CD14-positive monocyte (primary cell): ENCODE measurements around the gene PPM1F. TPM values are rescaled to one million over a fixed set of nuclear protein-coding genes. Genes with fewer than 3 reads are reported as not detected.

Source experiments
- DNase-seq, 3 donors: peaks; one replicate each; pipeline ENCODE4 v3.0.0-alpha.2; 2011 to 2022
- H2AFZ ChIP-seq: 2 replicates; pipeline ENCODE4 v1.6.0; 2012; ENCODE audit warnings: mild to moderate bottlenecking, low read depth, low read length, inconsistent platforms; ENCODE audit not compliant: insufficient read depth, poor library complexity, severe bottlenecking
- H3K27ac ChIP-seq, 2 donors: 1 replicate in 1 of 2; 2 replicates in 1 of 2; pipeline ENCODE4 v1.5.1; 2012 to 2013; ENCODE audit warnings: low read length in 2 of 2, control low read depth in 1 of 2, inconsistent platforms in 1 of 2, low read depth in 1 of 2, mild to moderate bottlenecking in 1 of 2
- H3K27me3 ChIP-seq, 2 donors: one replicate each; pipeline versions ENCODE4 v1.6.0 to v1.6.1; 2011 to 2013; ENCODE audit warnings: low read length in 2 of 2; ENCODE audit not compliant: control insufficient read depth in 2 of 2, insufficient read depth in 2 of 2
- H3K36me3 ChIP-seq, 2 donors: replicated peaks in 1 of 2; 1 replicate in 1 of 2; 2 replicates in 1 of 2; pipeline versions ENCODE4 v1.5.1 to v1.6.1; 2012 to 2013; ENCODE audit warnings: low read length in 2 of 2, control low read depth in 1 of 2, inconsistent platforms in 1 of 2, mild to moderate bottlenecking in 1 of 2; ENCODE audit not compliant: insufficient read depth in 2 of 2, control insufficient read depth in 1 of 2
- H3K4me1 ChIP-seq, 2 donors: 1 replicate in 1 of 2; 2 replicates in 1 of 2; pipeline versions ENCODE4 v1.5.1 to v1.6.1; 2012 to 2013; ENCODE audit warnings: low read length in 2 of 2, control low read depth in 1 of 2, inconsistent platforms in 1 of 2, mild to moderate bottlenecking in 1 of 2, moderate library complexity in 1 of 2; ENCODE audit not compliant: insufficient read depth in 2 of 2, control insufficient read depth in 1 of 2
- H3K4me2 ChIP-seq: replicated peaks from 2 replicates; pipeline ENCODE3; 2012; ENCODE audit warnings: low read length, moderate library complexity, mild to moderate bottlenecking; ENCODE audit not compliant: poor library complexity, severe bottlenecking; ENCODE audit errors: extremely low read depth
- H3K4me3 ChIP-seq, 3 experiments: fragments of 200-600 bp in 1 of 3; sonication (generic) in 1 of 3; replicated peaks in 1 of 3; 1 replicate in 2 of 3; 2 replicates in 1 of 3; pipeline ENCODE4 v1.5.1; 2011 to 2013; ENCODE audit warnings: low read length in 3 of 3, mild to moderate bottlenecking in 3 of 3, control low read depth in 2 of 3, low read depth in 2 of 3, inconsistent platforms in 1 of 3, moderate library complexity in 1 of 3
- H3K79me2 ChIP-seq: 2 replicates; pipeline ENCODE4 v1.6.0; 2012; ENCODE audit warnings: mild to moderate bottlenecking, control low read depth, inconsistent platforms, low read length, moderate library complexity; ENCODE audit not compliant: insufficient read depth
- H3K9ac ChIP-seq: 2 replicates; pipeline ENCODE4 v1.6.0; 2017; ENCODE audit warnings: low read length, mild to moderate bottlenecking; ENCODE audit not compliant: insufficient read depth, poor library complexity, severe bottlenecking
- H3K9me3 ChIP-seq, 2 donors: replicated peaks in 1 of 2; 1 replicate in 1 of 2; 2 replicates in 1 of 2; pipeline versions ENCODE4 v1.5.1 to v1.6.1; 2012 to 2013; ENCODE audit warnings: low read length in 2 of 2, control low read depth in 1 of 2; ENCODE audit not compliant: control insufficient read depth in 1 of 2, insufficient read depth in 1 of 2
- H4K20me1 ChIP-seq: 2 replicates; pipeline ENCODE4 v1.6.0; 2012; ENCODE audit warnings: mild to moderate bottlenecking, low read length, control low read depth, moderate library complexity; ENCODE audit not compliant: insufficient read depth
- H3K27ac Mint-ChIP-seq, 7 donors: one replicate each; pipeline ENCODE4 v1.8.0; 2020; ENCODE audit warnings: mild to moderate bottlenecking in 7 of 7, mixed read lengths in 7 of 7, moderate library complexity in 6 of 7, inconsistent platforms in 2 of 7
- H3K27me3 Mint-ChIP-seq, 3 donors: one replicate each; pipeline ENCODE4 v1.8.0; 2021 to 2022; ENCODE audit warnings: low read depth in 3 of 3, mild to moderate bottlenecking in 3 of 3, mixed read lengths in 3 of 3, moderate library complexity in 3 of 3, inconsistent platforms in 1 of 3
- H3K36me3 Mint-ChIP-seq, 2 donors: one replicate each; pipeline ENCODE4 v1.8.0; 2020; ENCODE audit warnings: mixed read lengths in 2 of 2, inconsistent platforms in 1 of 2, mild to moderate bottlenecking in 1 of 2
- H3K4me1 Mint-ChIP-seq: one replicate; pipeline ENCODE4 v1.8.0; 2020; ENCODE audit warnings: mild to moderate bottlenecking, mixed read lengths
- H3K4me3 Mint-ChIP-seq, 2 donors: one replicate each; pipeline ENCODE4 v1.8.0; 2020; ENCODE audit warnings: mild to moderate bottlenecking in 2 of 2, mixed read lengths in 2 of 2, moderate library complexity in 1 of 2
- H3K9me3 Mint-ChIP-seq, 7 donors: one replicate each; pipeline ENCODE4 v1.8.0; 2020 to 2022; ENCODE audit warnings: mixed read lengths in 7 of 7, mild to moderate bottlenecking in 6 of 7, moderate library complexity in 6 of 7, inconsistent platforms in 2 of 7
- WGBS: methylation state at CpG from one replicate; pipeline ENCODE4 v1.1.5; 2013; ENCODE audit warnings: missing lambda C conversion rate; ENCODE audit not compliant: insufficient coverage; 5-methylcytosine and 5-hydroxymethylcytosine counted together
- intact Hi-C, 2 donors: fragments of 100-400 bp; cut with micrococcal nuclease; formaldehyde crosslinking; loops; one replicate each; pipeline versions ENCODE4 v1.15.0 to v1.15.1; 2023
- polyA plus RNA-seq, 3 donors: library from polyadenylated mRNA; depleted of rRNA in 1 of 3; unstranded in 2 of 3; stranded (reverse) in 1 of 3; fragments of 300-500 nt in 2 of 3; fragments of >200 nt in 1 of 3; fragmentation: Illumina TruSeq in 2 of 3; gene quantifications; 1 replicate in 2 of 3; 2 replicates in 1 of 3; pipeline ENCODE4 v1.2.3, GENCODE V29; 2012 to 2021
- TF ChIP-seq, protein P1 (sequence below): fragments of 200-600 bp; IDR thresholded peaks from one replicate; pipeline ENCODE4 v1.8.0; 2022; ENCODE audit warnings: antibody characterized with exemption, mild to moderate bottlenecking

Gene PPM1F
- polyA plus RNA-seq, 3 donors: 28.8 to 95.0 (median 37.2) TPM

DNA sequence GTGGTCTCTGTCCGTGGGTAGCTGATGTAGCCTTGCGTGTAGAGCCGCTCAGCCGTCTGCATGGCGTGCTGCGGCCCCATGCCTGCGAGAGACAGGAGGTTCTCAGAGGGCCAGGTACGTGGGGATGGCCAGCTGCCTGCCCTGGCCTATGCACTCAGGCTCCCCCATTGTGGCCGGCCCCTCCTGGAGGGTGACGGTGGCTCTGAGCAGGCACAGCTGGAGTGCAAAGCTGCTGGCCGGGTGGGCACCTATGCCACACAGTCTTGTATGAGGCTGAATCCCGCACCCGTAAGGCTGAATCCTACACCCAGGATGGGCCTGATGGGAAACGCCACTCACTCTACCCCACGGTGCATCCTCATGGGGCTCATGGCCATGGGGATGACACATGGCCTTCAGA, 11.6 kb upstream of the PPM1F start:
- Histone ChIP-seq H3K4me2 (no peak overlapping the region), H3K4me3 (no peak overlapping the region), H3K27ac (no peak overlapping the region), H3K27me3 (no peaks in the 10 kb centered on the region), H2AFZ (no peak overlapping the region), H3K4me1 (no peaks in the 10 kb centered on the region), H3K9ac (no peak overlapping the region), H4K20me1 (no peaks in the 10 kb centered on the region), H3K36me3 (peaks cover 94 to 100% of the 10 kb centered on the region in 2 donors), H3K9me3 (no peaks in the 10 kb centered on the region), H3K79me2 (no peaks in the 10 kb centered on the region)
- intact Hi-C loops: no loop called here
- Mint-ChIP-seq H3K4me1 (peaks cover 3% of the 10 kb centered on the region), H3K4me3 (no peak overlapping the region), H3K9me3 (no peaks in the 10 kb centered on the region), H3K27me3 (no peaks in the 10 kb centered on the region), H3K27ac (peak overlapping the region in 1 of 7 donors; percentile 28), H3K36me3 (peaks cover 76 to 99% of the 10 kb centered on the region in 2 donors)
- no peak for DNase-seq
- WGBS: over 99% methylated on average over 13 of the region's 15 CpGs
- TF ChIP-seq, protein P1, sequence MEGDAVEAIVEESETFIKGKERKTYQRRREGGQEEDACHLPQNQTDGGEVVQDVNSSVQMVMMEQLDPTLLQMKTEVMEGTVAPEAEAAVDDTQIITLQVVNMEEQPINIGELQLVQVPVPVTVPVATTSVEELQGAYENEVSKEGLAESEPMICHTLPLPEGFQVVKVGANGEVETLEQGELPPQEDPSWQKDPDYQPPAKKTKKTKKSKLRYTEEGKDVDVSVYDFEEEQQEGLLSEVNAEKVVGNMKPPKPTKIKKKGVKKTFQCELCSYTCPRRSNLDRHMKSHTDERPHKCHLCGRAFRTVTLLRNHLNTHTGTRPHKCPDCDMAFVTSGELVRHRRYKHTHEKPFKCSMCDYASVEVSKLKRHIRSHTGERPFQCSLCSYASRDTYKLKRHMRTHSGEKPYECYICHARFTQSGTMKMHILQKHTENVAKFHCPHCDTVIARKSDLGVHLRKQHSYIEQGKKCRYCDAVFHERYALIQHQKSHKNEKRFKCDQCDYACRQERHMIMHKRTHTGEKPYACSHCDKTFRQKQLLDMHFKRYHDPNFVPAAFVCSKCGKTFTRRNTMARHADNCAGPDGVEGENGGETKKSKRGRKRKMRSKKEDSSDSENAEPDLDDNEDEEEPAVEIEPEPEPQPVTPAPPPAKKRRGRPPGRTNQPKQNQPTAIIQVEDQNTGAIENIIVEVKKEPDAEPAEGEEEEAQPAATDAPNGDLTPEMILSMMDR: no peak

DNA sequence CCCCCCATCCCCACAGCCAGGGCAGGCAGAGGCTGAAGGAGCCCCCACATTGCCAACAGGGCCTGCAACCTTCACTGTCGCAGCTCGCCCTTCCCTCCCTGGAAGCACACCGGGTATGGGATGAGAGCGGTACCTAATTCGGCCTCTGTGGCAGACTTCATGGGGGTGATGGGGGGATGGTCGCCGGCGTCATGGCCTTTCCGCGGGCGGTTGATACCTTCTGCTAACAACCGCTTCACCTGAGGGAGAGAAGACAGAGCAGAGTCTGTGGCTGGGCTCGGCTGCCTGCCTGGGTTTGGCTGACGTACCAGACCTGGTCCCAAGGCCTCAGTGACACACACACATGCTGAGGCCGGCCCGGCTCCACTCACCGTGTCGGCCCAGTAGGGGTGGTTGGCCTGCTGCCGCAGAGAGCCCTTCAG, 11.2 kb upstream of the PPM1F start:
- H3K27me3 ChIP-seq: no peaks in the 10 kb centered on the region
- no peak for DNase-seq
- no peak overlapping the region for H3K4me3 ChIP-seq
- WGBS: over 99% methylated on average over 14 of the region's 19 CpGs
- peaks cover 96 to 100% of the 10 kb centered on the region in 2 donors for H3K36me3 ChIP-seq
- H2AFZ ChIP-seq: no peak overlapping the region
- no peaks in the 10 kb centered on the region for H3K9me3 ChIP-seq
- H4K20me1 ChIP-seq: no peaks in the 10 kb centered on the region
- H3K4me2 ChIP-seq: no peak overlapping the region
- intact Hi-C loops: no loop called here
- TF ChIP-seq, protein P1: no peak
- no peaks in the 10 kb centered on the region for H3K9me3 Mint-ChIP-seq
- H3K27ac Mint-ChIP-seq: peak overlapping the region in 1 of 7 donors; percentile 28
- H3K4me1 ChIP-seq: no peaks in the 10 kb centered on the region
- H3K27me3 Mint-ChIP-seq: no peaks in the 10 kb centered on the region
- no peak overlapping the region for H3K9ac ChIP-seq
- H3K79me2 ChIP-seq: no peaks in the 10 kb centered on the region
- H3K4me3 Mint-ChIP-seq: no peak overlapping the region
- H3K36me3 Mint-ChIP-seq: peaks cover 78 to 99% of the 10 kb centered on the region in 2 donors
- H3K4me1 Mint-ChIP-seq: peaks cover 3% of the 10 kb centered on the region
- no peak overlapping the region for H3K27ac ChIP-seq
